Activated naive CD8-positive, alpha-beta T cell treated with anti-CD3 and anti-CD28 coated beads, Interleukin-2, amount 50 U/mL, for 24 hours (primary cell): ENCODE results near the gene TENM4.

ENCODE experiments used
- ATAC-seq: fragments of 150-1000 bp; cut with Tn5 transposase; one replicate; pipeline ENCODE4 v1.10.0; 2021
- DNase-seq: peaks from one replicate; pipeline ENCODE4 v3.0.0; 2021
- H3K27ac Mint-ChIP-seq: one replicate; pipeline ENCODE4 v1.8.0; 2021; ENCODE audit warnings: mild to moderate bottlenecking, mixed read lengths
- H3K27me3 Mint-ChIP-seq: one replicate; pipeline ENCODE4 v1.8.0; 2021; ENCODE audit warnings: mixed read lengths
- H3K36me3 Mint-ChIP-seq: one replicate; pipeline ENCODE4 v1.8.0; 2021; ENCODE audit warnings: low read depth, mixed read lengths
- H3K4me1 Mint-ChIP-seq: one replicate; pipeline ENCODE4 v1.8.0; 2021; ENCODE audit warnings: mixed read lengths
- H3K4me3 Mint-ChIP-seq: one replicate; pipeline ENCODE4 v1.8.0; 2021; ENCODE audit warnings: mild to moderate bottlenecking, moderate library complexity, mixed read lengths
- H3K9me3 Mint-ChIP-seq: one replicate; pipeline ENCODE4 v1.8.0; 2021; ENCODE audit warnings: mixed read lengths

The TENM4 gene

GRCh38 chr11:79440571-79441460 lies at the start of gene TENM4:
TSS of gene TENM4 (minus strand) at chr11:79441030. CDS start at chr11:79069944, 371,086 bp downstream.
- DNase-seq = peak; percentile 10
- peak; percentile 27 for ATAC-seq
- no peak within 1 kb of the TSS for H3K27ac Mint-ChIP-seq

GRCh38 chr11:79488286-79488685 lies 47.5 kb upstream of the TENM4 start:
- ATAC-seq (no peak), DNase-seq (no peak)
- Mint-ChIP-seq H3K27me3 (peaks cover 2% of the 10 kb centered on the region), H3K4me3 (no peak overlapping the region), H3K4me1 (no peaks in the 10 kb centered on the region), H3K9me3 (no peaks in the 10 kb centered on the region), H3K27ac (no peak overlapping the region), H3K36me3 (no peaks in the 10 kb centered on the region)

More at GRCh38 chr11:79440571-79441460, at the start of gene TENM4:
- Mint-ChIP-seq H3K36me3 (peaks cover 2% of the 10 kb centered on the region), H3K9me3 (peaks cover 4% of the 10 kb centered on the region), H3K4me1 (peaks cover 13% of the 10 kb centered on the region), H3K27me3 (peaks cover 66% of the 10 kb centered on the region), H3K4me3 (peak within 1 kb of the TSS; percentile 67)

GRCh38 chr11:79487412-79487811 lies 46.6 kb upstream of the TENM4 start:
- ATAC-seq (no peak), DNase-seq (no peak)
- Mint-ChIP-seq H3K4me3 (no peak overlapping the region), H3K27me3 (peaks cover 2% of the 10 kb centered on the region), H3K27ac (no peak overlapping the region), H3K9me3 (no peaks in the 10 kb centered on the region), H3K36me3 (no peaks in the 10 kb centered on the region), H3K4me1 (peaks cover 3% of the 10 kb centered on the region)

- Mint-ChIP-seq H3K9me3 (no peaks in the 10 kb centered on the region), H3K27ac (no peak overlapping the region), H3K36me3 (no peaks in the 10 kb centered on the region), H3K27me3 (peaks cover 2% of the 10 kb centered on the region), H3K4me3 (no peak overlapping the region), H3K4me1 (peaks cover 3% of the 10 kb centered on the region)
- no peak for DNase-seq
- no peak for ATAC-seq
Measured at GRCh38 chr11:79486242-79486984, 45.6 kb upstream of the TENM4 start.

- Mint-ChIP-seq H3K27ac (no peak overlapping the region), H3K36me3 (no peaks in the 10 kb centered on the region), H3K4me3 (no peak overlapping the region), H3K4me1 (peaks cover 3% of the 10 kb centered on the region), H3K27me3 (peaks cover 2% of the 10 kb centered on the region), H3K9me3 (no peaks in the 10 kb centered on the region)
- DNase-seq (no peak), ATAC-seq (no peak)
Measured at GRCh38 chr11:79485694-79486093, 44.9 kb upstream of the TENM4 start.

- Mint-ChIP-seq H3K27me3 (peaks cover 2% of the 10 kb centered on the region), H3K4me1 (peaks cover 3% of the 10 kb centered on the region), H3K36me3 (no peaks in the 10 kb centered on the region), H3K9me3 (no peaks in the 10 kb centered on the region), H3K4me3 (no peak overlapping the region), H3K27ac (no peak overlapping the region)
- ATAC-seq (no peak), DNase-seq (no peak)
Measured at GRCh38 chr11:79484872-79485271, 44.0 kb upstream of the TENM4 start.

- no peaks in the 10 kb centered on the region for H3K36me3 Mint-ChIP-seq
- DNase-seq = no peak
- peaks cover 2% of the 10 kb centered on the region for H3K27me3 Mint-ChIP-seq
- no peak for ATAC-seq
- no peak overlapping the region for H3K27ac Mint-ChIP-seq
- H3K4me3 Mint-ChIP-seq = no peak overlapping the region
- H3K4me1 Mint-ChIP-seq = peaks cover 3% of the 10 kb centered on the region
- no peaks in the 10 kb centered on the region for H3K9me3 Mint-ChIP-seq
Measured at GRCh38 chr11:79482800-79483199, 42.0 kb upstream of the TENM4 start.

GRCh38 chr11:79481795-79482194 lies 41.0 kb upstream of the TENM4 start:
- Mint-ChIP-seq H3K27ac (no peak overlapping the region), H3K9me3 (no peaks in the 10 kb centered on the region), H3K36me3 (no peaks in the 10 kb centered on the region), H3K4me3 (no peak overlapping the region), H3K27me3 (peaks cover 2% of the 10 kb centered on the region), H3K4me1 (peaks cover 3% of the 10 kb centered on the region)
- no peak for DNase-seq
- no peak for ATAC-seq

GRCh38 chr11:79480864-79481263 lies 40.0 kb upstream of the TENM4 start:
- Mint-ChIP-seq H3K36me3 (no peaks in the 10 kb centered on the region), H3K9me3 (no peaks in the 10 kb centered on the region), H3K27ac (no peak overlapping the region), H3K27me3 (peaks cover 2% of the 10 kb centered on the region), H3K4me3 (no peak overlapping the region), H3K4me1 (peaks cover 3% of the 10 kb centered on the region)
- DNase-seq (no peak), ATAC-seq (no peak)

- peaks cover 6% of the 10 kb centered on the region for H3K9me3 Mint-ChIP-seq
- no peaks in the 10 kb centered on the region for H3K4me1 Mint-ChIP-seq
- peaks cover 5% of the 10 kb centered on the region for H3K27me3 Mint-ChIP-seq
- H3K27ac Mint-ChIP-seq = no peak overlapping the region
- no peaks in the 10 kb centered on the region for H3K36me3 Mint-ChIP-seq
- ATAC-seq = no peak
- no peak for DNase-seq
- no peak overlapping the region for H3K4me3 Mint-ChIP-seq
Measured at GRCh38 chr11:79472819-79473529, 32.1 kb upstream of the TENM4 start.

GRCh38 chr11:79471071-79471844 lies 30.4 kb upstream of the TENM4 start:
- Mint-ChIP-seq H3K27ac (no peak overlapping the region), H3K4me1 (no peaks in the 10 kb centered on the region), H3K9me3 (peaks cover 6% of the 10 kb centered on the region), H3K36me3 (no peaks in the 10 kb centered on the region), H3K4me3 (no peak overlapping the region), H3K27me3 (peaks cover 5% of the 10 kb centered on the region)
- DNase-seq (no peak), ATAC-seq (no peak)

GRCh38 chr11:79470161-79470560 lies 29.3 kb upstream of the TENM4 start:
- H3K4me1 Mint-ChIP-seq = no peaks in the 10 kb centered on the region
- peaks cover 5% of the 10 kb centered on the region for H3K27me3 Mint-ChIP-seq
- H3K36me3 Mint-ChIP-seq = no peaks in the 10 kb centered on the region
- H3K9me3 Mint-ChIP-seq = peaks cover 6% of the 10 kb centered on the region
- ATAC-seq (no peak), DNase-seq (no peak)
- H3K4me3 Mint-ChIP-seq = no peak overlapping the region
- H3K27ac Mint-ChIP-seq = no peak overlapping the region

- Mint-ChIP-seq H3K27me3 (peaks cover 5% of the 10 kb centered on the region), H3K4me3 (no peak overlapping the region), H3K9me3 (no peaks in the 10 kb centered on the region), H3K27ac (no peak overlapping the region), H3K36me3 (no peaks in the 10 kb centered on the region), H3K4me1 (no peaks in the 10 kb centered on the region)
- DNase-seq (no peak), ATAC-seq (no peak)
Measured at GRCh38 chr11:79467761-79468160, 26.9 kb upstream of the TENM4 start.

- Mint-ChIP-seq H3K27me3 (peaks cover 3% of the 10 kb centered on the region), H3K4me1 (no peaks in the 10 kb centered on the region), H3K4me3 (no peak overlapping the region), H3K27ac (no peak overlapping the region), H3K9me3 (no peaks in the 10 kb centered on the region), H3K36me3 (no peaks in the 10 kb centered on the region)
- ATAC-seq (no peak), DNase-seq (no peak)
Measured at GRCh38 chr11:79466411-79466810, 25.6 kb upstream of the TENM4 start.
